H1 (cell line): ENCODE data around the gene NR1I3. TPM values are rescaled to one million over a fixed set of nuclear protein-coding genes. Genes with fewer than 3 reads are reported as not detected.

ENCODE experiments used
- SIX5 ChIP-seq: IDR thresholded peaks from 2 replicates; pipeline ENCODE4 v1.6.1; 2011; ENCODE audit warnings: mild to moderate bottlenecking, low read depth, low read length
- polyA plus RNA-seq, 7 experiments: library from polyadenylated mRNA; depleted of rRNA in 3 of 7; stranded (reverse) in 5 of 7; unstranded in 2 of 7; fragments of >200 nt in 5 of 7; fragments of 200-250 nt in 2 of 7; gene quantifications; 1 replicate in 5 of 7; 2 replicates in 1 of 7; 4 replicates in 1 of 7; pipeline versions ENCODE4 v1.2.1 to v1.2.3, GENCODE V29; 2011 to 2013; ENCODE audit warnings: missing spikeins in 2 of 7, mixed read lengths in 2 of 7
- total RNA-seq: library from RNA; stranded (reverse); fragmentation: NEBNext Ultra II Directional; extraction: Animal tissue kit (Norgen Biotek cat#: 25700); gene quantifications from 2 replicates; pipeline ENCODE4 v1.2.1, GENCODE V29; 2021

The NR1I3 gene
- total and polyA plus RNA-seq, 2 of the 8 experiments (the other 6 are each of a cell fraction or from before 2014, with no cell fraction given) = not detected

GRCh38 chr1:161228032-161228431 lies 10.0 kb downstream of the NR1I3 start (continued):
- no peak for TF ChIP-seq SIX5
